Colon (tissue), 2 donors: ENCODE data around the gene GPR150.

Experiments
- FAIRE-seq: peaks from 2 replicates; lab custom pipeline; 2012; peaks lifted over from hg19 to GRCh38; lab: Jason Lieb, UNC
- donor health status: control.
- donor health status: control.

The GPR150 gene

DNA sequence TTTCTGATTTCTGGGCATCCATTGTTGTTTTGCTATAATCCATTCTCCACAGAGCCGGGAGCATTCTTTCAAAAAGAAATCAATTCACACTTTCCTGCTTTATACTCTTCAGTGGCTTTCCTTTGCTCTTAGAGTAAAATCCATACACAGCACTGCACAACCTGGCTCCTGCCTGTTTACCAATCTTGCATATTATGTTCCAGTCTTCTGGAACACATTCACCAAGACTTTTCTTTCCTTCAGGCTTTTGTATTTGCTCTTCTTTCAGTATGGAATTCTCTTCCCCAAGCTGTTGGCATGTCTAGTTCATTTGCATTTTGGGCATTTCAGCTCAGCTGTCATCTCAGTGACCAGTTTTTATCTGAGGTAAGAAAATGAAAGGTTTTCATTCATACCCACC is 33.0 kb downstream of the GPR150 start:
- no peak for FAIRE-seq

DNA sequence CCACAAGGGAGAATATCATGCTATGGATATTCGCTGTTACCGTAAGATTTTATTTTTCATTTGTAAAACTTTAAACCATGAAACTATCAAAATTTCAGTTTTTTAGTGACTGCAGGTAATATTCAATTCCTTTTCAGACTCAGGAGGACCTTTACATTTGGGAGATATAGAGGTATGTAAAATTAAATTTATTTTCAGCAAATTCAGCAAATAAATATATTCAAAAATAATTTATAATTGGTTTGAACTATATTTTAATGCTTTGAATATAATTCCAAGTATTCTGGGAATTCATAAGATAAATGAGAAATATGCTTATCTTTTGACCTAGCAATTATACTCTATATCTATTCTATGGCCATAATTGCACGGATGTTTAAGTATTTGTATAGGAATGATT is 34.3 kb downstream of the GPR150 start:
- no peak for FAIRE-seq

DNA sequence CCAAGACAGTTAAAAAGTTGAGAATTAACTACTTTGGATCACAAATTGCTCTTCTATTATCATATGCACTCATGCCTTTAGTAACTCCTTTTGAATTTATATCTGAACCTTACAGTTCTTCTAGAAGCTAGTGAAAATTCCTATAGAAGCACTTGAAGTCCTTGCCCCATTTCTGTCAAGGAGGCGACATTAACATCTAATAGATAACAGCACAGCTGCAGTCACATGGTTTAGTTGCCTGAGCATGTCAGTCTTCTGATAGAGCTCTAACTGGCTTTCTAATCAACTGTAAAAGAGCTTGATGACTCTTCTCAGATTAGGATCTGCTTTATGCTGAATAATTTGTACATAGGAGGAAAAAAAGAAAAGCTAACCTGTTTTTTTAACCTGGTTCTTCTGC is 35.7 kb downstream of the GPR150 start:
- no peak for FAIRE-seq

DNA sequence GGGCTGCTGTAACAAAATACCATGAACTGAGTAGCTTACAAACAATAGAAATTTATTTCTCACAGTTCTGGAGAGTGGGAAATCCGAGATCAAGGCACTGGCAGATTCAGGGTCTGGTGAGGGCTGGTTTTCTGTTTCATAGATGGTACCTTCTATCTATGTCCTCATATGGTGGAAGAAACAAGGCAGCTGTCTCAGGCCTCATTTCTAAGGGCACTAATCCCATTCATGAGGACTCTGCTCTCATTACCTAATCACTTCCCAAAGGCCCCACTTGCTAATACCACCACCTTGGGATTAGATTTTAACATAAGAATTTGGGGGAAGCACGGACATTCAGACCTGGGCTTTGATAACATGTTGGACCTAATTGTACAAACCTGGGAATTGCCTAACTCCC is 40.2 kb downstream of the GPR150 start:
- no peak for FAIRE-seq

DNA sequence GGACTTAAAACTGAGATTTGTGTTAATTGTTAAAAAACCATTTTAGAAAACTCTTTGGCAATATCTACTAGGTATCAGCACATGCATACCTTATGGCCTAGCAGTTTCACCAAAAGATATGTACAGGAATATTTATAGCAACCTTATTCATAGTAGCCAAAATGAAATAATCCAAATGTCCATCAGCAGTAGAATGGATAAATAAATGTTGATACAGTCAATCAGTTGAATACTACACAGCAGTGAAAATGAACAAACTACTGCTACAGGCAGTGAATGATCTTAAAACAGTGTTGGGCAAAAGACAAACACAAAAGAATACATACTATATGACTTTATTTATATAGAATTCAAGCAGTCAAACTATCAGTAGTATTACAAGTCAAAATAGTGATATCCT is 43.1 kb downstream of the GPR150 start:
- FAIRE-seq: no peak

DNA sequence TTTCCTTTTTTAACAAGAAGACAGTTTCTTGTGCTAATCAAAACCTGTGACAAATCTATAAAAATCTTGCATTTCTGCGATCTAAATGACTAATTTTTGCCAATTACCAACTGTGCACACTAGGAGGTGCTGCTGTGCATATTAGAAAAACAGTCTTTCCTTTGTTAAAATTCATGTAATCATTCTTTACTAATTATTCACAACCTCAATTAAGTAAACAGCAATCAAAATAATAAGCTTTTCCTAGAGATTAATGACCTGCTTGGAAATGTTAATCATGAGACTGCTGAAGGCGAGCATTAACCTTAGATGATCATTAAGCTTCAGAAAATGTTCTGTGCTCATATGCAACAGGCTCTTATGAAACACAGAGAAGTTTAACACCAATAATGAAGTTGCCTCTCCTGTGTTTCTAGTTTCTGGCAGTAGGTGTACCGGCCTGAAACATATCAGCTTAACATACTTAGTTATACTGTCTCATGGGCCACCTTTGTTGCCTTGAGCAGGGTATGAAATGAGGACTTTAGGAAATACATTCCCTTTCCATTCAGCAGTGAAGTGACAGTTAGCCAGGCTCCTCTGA is 44.4 kb downstream of the GPR150 start:
- FAIRE-seq: peak; percentile 82

DNA sequence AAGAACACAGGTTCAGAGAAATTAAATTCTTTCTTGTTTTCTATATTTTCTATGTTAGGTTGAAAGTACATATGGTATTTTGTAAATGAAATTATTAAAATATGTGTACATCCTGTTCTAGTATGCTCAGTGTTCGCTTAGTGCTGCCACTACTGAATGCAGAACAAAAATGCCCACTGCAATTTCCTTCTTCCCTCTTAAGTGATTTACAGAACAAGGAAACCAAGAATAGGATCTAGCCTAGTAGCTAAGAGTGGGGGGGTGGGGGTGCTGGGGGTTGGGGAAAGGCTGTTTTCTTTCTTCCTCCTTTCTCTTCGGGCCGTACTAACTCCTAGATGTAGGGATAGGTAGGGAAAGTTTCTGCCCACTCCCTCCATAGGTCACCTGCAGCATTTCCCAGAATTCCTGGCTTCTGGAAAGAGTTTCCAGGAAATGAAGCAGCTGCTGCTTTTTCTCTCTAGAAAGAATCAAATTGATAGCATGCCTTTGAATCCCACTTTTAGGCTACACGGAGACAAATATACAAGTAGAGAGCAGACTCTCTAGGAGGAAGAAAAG is 47.3 kb downstream of the GPR150 start:
- FAIRE-seq: no peak

DNA sequence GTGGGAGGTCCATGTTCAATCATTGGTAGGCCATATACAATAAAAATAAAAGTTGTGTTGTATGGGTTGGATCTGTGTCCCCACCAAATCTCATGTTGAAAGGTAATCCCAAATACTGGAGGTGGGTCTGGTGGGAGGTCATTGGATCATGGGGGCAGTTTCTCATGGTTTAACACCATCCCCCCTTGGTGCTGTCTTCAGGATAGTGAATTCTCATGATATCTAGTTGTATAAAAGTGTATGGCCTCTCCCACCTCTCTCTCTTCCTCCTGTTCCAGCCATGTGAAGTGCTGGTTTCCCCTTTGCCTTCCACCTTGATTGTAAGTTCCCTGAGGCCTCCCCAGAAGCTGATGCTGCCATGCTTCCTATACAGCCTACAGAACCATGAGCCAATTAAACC is 47.8 kb downstream of the GPR150 start:
- FAIRE-seq: no peak

DNA sequence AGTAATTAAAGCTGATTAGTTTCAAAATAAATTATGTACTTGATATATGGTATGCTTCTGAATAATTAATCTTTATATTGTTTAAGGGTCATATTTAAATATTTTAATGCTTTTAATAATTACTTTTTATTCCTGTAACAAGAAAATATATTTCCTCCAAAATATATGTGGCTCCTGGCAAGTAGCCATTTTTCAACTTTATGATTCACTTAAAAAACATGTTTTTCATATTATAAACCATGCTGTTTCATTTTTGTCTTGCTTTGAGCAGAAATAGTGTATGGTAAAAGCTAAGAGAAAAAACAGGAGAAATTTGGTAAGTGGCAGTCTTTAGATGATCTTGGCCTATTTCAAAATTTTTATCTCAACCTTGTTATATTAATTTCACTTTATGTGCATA is 48.3 kb downstream of the GPR150 start:
- FAIRE-seq: no peak

DNA sequence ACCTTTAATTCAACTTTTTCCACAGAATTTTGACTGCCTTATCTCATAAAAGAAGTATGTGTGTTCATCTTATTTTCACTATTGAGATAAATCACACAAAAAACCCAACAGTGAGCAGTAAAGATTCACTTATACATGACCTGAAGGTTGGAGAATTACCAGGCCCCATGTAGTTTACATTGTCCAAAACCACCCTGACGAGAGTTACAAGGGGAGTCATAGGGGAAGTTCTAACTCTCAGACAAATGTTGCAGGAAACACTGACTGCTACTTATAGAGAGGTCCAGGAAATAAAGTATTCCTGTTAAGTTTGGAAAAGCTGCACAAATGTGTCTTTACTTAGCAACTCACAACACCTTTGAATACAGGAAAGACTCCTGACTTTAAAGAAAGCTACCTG is 48.8 kb downstream of the GPR150 start:
- no peak for FAIRE-seq

DNA sequence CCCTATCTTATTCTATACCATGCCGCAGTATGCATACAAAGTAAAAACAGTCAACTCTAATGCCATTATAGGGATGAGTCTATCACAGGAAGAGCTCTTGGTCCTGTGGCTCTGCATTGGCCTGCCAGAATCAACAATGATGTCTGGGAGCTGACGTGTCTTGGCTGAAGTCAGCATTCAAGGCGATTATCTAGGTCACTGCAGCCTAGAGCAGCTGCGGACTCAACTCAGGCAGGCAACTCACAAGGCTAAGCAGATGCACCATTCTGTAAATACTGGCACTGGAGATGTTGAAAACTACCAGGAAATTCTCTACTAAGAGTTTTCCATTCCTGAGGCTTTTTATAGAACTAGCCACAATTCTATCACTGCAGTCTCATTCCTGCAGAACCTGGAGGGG is 49.7 kb downstream of the GPR150 start:
- FAIRE-seq: no peak

DNA sequence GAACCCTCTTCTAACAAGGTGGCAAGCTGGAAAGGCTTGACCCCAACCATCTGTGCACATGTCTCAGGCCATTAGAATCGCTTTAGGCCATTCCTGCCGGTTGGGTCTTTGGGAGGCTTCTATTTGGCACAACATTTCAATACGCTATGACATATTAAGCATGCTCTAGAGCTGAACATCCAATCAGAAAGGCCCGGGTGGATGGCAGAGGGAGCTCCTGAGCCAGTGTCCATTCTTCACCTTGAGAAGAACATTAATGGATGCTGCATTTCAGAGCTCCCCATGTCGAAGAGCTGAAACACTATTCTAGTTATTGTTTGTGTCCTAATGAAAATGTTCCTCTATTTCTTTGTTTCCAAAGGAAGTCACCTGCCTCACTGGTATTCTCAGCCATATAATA is 50.1 kb downstream of the GPR150 start:
- FAIRE-seq: no peak

DNA sequence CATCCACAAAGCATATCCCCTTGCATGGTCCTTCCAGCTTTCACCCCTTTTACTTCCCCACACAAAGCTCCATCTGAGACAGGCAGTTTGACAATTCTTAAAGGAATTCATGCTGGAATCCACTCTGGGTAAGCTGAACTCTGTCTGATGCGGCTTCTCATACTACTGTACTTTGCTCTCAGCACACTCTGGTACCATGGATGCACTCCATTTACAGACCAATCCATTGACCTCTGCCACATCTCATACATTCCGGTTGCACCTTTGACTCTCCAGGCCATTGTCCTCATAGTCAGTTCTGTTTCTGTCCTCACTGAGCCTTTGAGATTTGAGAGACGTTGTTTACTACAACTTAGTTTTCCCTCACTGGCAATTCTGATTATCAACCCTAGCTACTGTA is 50.7 kb downstream of the GPR150 start:
- no peak for FAIRE-seq
